SU-DHL-6 (cell line): ENCODE data around the gene FOXE1.

Source experiments
- H2AFZ ChIP-seq: fragments of 200-600 bp; sonication (generic); 2 replicates; pipeline ENCODE4 v1.6.1; 2014; ENCODE audit warnings: low read depth, mild to moderate bottlenecking, moderate library complexity, mixed read lengths, antibody characterized with exemption, low read length; ENCODE audit not compliant: severe bottlenecking
- H3F3A ChIP-seq: fragments of 200-600 bp; shearing (Covaris generic); 2 replicates; pipeline ENCODE4 v1.6.0; 2016; ENCODE audit warnings: antibody characterized with exemption, mild to moderate bottlenecking; ENCODE audit not compliant: insufficient read depth
- H3K27ac ChIP-seq: fragments of 200-600 bp; sonication (generic); 2 replicates; pipeline ENCODE4 v1.5.1; 2016; ENCODE audit warnings: low read depth, mild to moderate bottlenecking, low read length, moderate library complexity, mixed read lengths
- H3K27me3 ChIP-seq: fragments of 200-600 bp; sonication (generic), shearing (Covaris generic); 2 replicates; pipeline ENCODE4 v1.6.0; 2014; ENCODE audit warnings: mild to moderate bottlenecking, low read length
- H3K36me3 ChIP-seq: fragments of 200-600 bp; sonication (generic); 2 replicates; pipeline ENCODE4 v1.6.1; 2014; ENCODE audit warnings: mild to moderate bottlenecking, low read length, mixed read lengths
- H3K4me2 ChIP-seq: fragments of 300-600, 200-600 bp; shearing (Covaris generic), sonication (generic); 2 replicates; pipeline ENCODE4 v1.6.0; 2014; ENCODE audit warnings: low read length, low read depth, mild to moderate bottlenecking; ENCODE audit not compliant: poor library complexity, severe bottlenecking
- H3K4me3 ChIP-seq: fragments of 200-600 bp; sonication (generic); 2 replicates; pipeline ENCODE4 v1.5.1; 2014; ENCODE audit warnings: antibody characterized with exemption, low read length, mild to moderate bottlenecking, mixed read lengths; ENCODE audit not compliant: insufficient read depth, poor library complexity, severe bottlenecking
- H3K79me2 ChIP-seq: fragments of 200-600 bp; sonication (generic); 2 replicates; pipeline ENCODE4 v1.6.1; 2014; ENCODE audit warnings: mild to moderate bottlenecking, low read length, moderate library complexity; ENCODE audit not compliant: insufficient read depth
- H3K9ac ChIP-seq: fragments of 200-600 bp; sonication (generic); 2 replicates; pipeline ENCODE4 v1.7.0; 2014; ENCODE audit warnings: mild to moderate bottlenecking, low read length
- H3K9me2 ChIP-seq: fragments of 200-600 bp; sonication (generic); replicated peaks from 2 replicates; pipeline ENCODE4 v1.6.1; 2014; ENCODE audit warnings: low read length; ENCODE audit not compliant: insufficient read depth
- H3K9me3 ChIP-seq: fragments of 200-600 bp; sonication (generic); 2 replicates; pipeline ENCODE4 v1.6.1; 2014; ENCODE audit warnings: low read length, mixed read lengths; ENCODE audit not compliant: insufficient read depth
- H4K20me1 ChIP-seq: fragments of 200-600 bp; sonication (generic); 2 replicates; pipeline ENCODE4 v1.6.1; 2014; ENCODE audit warnings: low read depth, mild to moderate bottlenecking, antibody characterized with exemption, low read length, moderate library complexity, mixed read lengths
- CTCF ChIP-seq: fragments of 200-600 bp; sonication (generic); IDR thresholded peaks from one replicate; pipeline ENCODE4 v1.5.1; 2017; ENCODE audit warnings: antibody characterized with exemption, mild to moderate bottlenecking, low read length, moderate library complexity; ENCODE audit not compliant: insufficient read depth, poor library complexity, severe bottlenecking
- EZH2phosphoT487 ChIP-seq: fragments of 200-600 bp; sonication (generic), shearing (Covaris generic); conservative IDR thresholded peaks from 2 replicates; pipeline ENCODE4 v1.6.1; 2018; ENCODE audit warnings: mild to moderate bottlenecking, antibody characterized with exemption, low read length, moderate library complexity, mixed read lengths

The FOXE1 gene

GRCh38 chr9:97864396-97864795 lies 11.4 kb downstream of the FOXE1 start:
- Histone ChIP-seq H3K27me3 (no peaks in the 10 kb centered on the region), H3K9ac (no peak overlapping the region)
- no peak for TF ChIP-seq EZH2phosphoT487
- no peak for TF ChIP-seq CTCF

GRCh38 chr9:97866300-97866699 lies 13.3 kb downstream of the FOXE1 start:
- H3K27me3 ChIP-seq, result no peaks in the 10 kb centered on the region
- H4K20me1 ChIP-seq, result no peaks in the 10 kb centered on the region
- H3K9ac ChIP-seq, result no peak overlapping the region
- H3K27ac ChIP-seq, result peak overlapping the region; percentile 69
- H3K4me2 ChIP-seq, result peak overlapping the region; percentile 52
- TF ChIP-seq EZH2phosphoT487, result no peak
- no peak for TF ChIP-seq CTCF
- no peaks in the 10 kb centered on the region for H3K9me2 ChIP-seq
- H2AFZ ChIP-seq, result no peak overlapping the region
- peaks cover 11% of the 10 kb centered on the region for H3K36me3 ChIP-seq
- H3K9me3 ChIP-seq, result peaks cover 10% of the 10 kb centered on the region; the same call in 1 of the 2 replicates
- H3F3A ChIP-seq, result no peaks in the 10 kb centered on the region
- H3K4me3 ChIP-seq, result no peak overlapping the region
- H3K79me2 ChIP-seq, result no peaks in the 10 kb centered on the region

More at GRCh38 chr9:97864396-97864795, 11.4 kb downstream of the FOXE1 start:
- no peaks in the 10 kb centered on the region for H3F3A ChIP-seq
- H3K9me2 ChIP-seq, result no peaks in the 10 kb centered on the region
- H3K4me2 ChIP-seq, result no peak overlapping the region
- H3K79me2 ChIP-seq, result no peaks in the 10 kb centered on the region
- H3K27ac ChIP-seq, result no peak overlapping the region
- H4K20me1 ChIP-seq, result no peaks in the 10 kb centered on the region
- H3K9me3 ChIP-seq, result peaks cover 10% of the 10 kb centered on the region; the same call in 1 of the 2 replicates
- H3K4me3 ChIP-seq, result no peak overlapping the region
- no peak overlapping the region for H2AFZ ChIP-seq
- peaks cover 11% of the 10 kb centered on the region for H3K36me3 ChIP-seq

GRCh38 chr9:97866848-97867247 lies 13.8 kb downstream of the FOXE1 start:
- H3K27ac ChIP-seq, result peak overlapping the region; percentile 69
- no peak for TF ChIP-seq CTCF
- no peak overlapping the region for H3K9ac ChIP-seq
- no peaks in the 10 kb centered on the region for H3K79me2 ChIP-seq
- H3K4me3 ChIP-seq, result no peak overlapping the region
- H3K9me3 ChIP-seq, result peaks cover 10% of the 10 kb centered on the region; the same call in 1 of the 2 replicates
- H3K27me3 ChIP-seq, result no peaks in the 10 kb centered on the region
- peaks cover 11% of the 10 kb centered on the region for H3K36me3 ChIP-seq
- H3K4me2 ChIP-seq, result peak overlapping the region; percentile 52
- no peak overlapping the region for H2AFZ ChIP-seq
- H3K9me2 ChIP-seq, result no peaks in the 10 kb centered on the region
- H3F3A ChIP-seq, result no peaks in the 10 kb centered on the region
- H4K20me1 ChIP-seq, result no peaks in the 10 kb centered on the region
